ENCODE measurements around the gene CYP3A4. TPM values are rescaled to one million over a fixed set of nuclear protein-coding genes. Genes with fewer than 3 reads are reported as not detected.

The CYP3A4 gene
- total and polyA plus RNA-seq, 9 of the 15 experiments (the other 6 are each of a cell fraction or from before 2014, with no cell fraction given), result 0.07 to 0.08 TPM; not detected in 7

DNA sequence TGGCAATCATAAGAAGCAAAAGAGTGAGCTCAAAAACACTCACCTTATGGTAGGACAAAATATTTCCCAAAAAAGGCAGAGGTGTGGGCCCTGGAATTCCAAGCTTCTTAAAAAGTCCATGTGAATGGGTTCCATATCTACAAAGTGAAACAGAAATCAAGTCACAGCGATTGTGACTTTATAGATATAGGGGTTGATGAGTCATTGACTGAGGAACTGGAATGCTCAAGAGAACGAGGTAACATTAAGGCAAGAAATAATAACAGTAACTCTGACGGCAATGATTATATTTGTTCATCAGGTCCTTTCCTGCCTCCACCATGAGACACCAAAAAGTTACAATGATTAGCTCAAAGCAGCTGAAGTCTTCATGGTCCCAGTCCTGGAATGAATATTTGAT lies 4.0 kb downstream of the CYP3A4 start:
- no peak; the same call in 2 of the 3 replicates for ATAC-seq
- Histone ChIP-seq H3K36me3 (ENCODE audit: control insufficient read depth, insufficient read depth, low read length) (no peaks in the 10 kb centered on the region), H3K9me1 (ENCODE audit: control insufficient read depth, insufficient read depth, low read length) (no peaks in the 10 kb centered on the region), H3K4me1 (replicated peaks in 1 of 2; ENCODE audit: control insufficient read depth in 2 of 2, insufficient read depth in 2 of 2, low read length in 2 of 2) (no peaks in the 10 kb centered on the region), H3K27me3 (ENCODE audit: control insufficient read depth in 2 of 2, insufficient read depth in 2 of 2, low read length in 2 of 2) (0 out of 5 replicates have a peak, but pooled peaks cover 0 to 7% of the 10 kb centered on the region in 2 experiments), H2AFZ (ENCODE audit: low read depth, low read length) (no peak overlapping the region), H4K20me1 (replicated peaks; ENCODE audit: control insufficient read depth, insufficient read depth, low read length) (no peaks in the 10 kb centered on the region), H3K4me2 (ENCODE audit: insufficient read depth, low read length) (no peak overlapping the region), H3K27ac (ENCODE audit: extremely low read depth, low read depth, low read length) (no peak overlapping the region), H3K79me2 (ENCODE audit: control insufficient read depth, insufficient read depth, low read length) (no peaks in the 10 kb centered on the region), H3K9ac (ENCODE audit: insufficient read depth in 1 of 2, low read depth in 2 of 2, low read length in 2 of 2) (no peak overlapping the region), H3K9me3 (replicated peaks; ENCODE audit: control insufficient read depth, insufficient read depth, low read depth, low read length) (no peaks in the 10 kb centered on the region), H3K4me3 (no peak overlapping the region)
- no peak for FAIRE-seq
- POLR2A ChIA-PET, result interaction anchor here (0.9 kb wide), 1 partner anchor 16 kb away, joined by 3 read pairs; no protein-coding TSS in a partner anchor
- CTCF ChIA-PET (ENCODE audit: low intra/inter-chr PET ratio), result no interaction called here
- WGBS (ENCODE audit: insufficient coverage, low coverage, missing lambda C conversion rate), result 0% methylated on average over 3 of the region's 3 CpGs
- no peak for DNase-seq (ENCODE audit: extremely low read depth in 1 of 4, low spot score in 3 of 4)
- intact Hi-C loops (cut with micrococcal nuclease), result no loop called here
- in situ Hi-C loops (cut with MboI), result no loop called here
- no TSS peak for BruUV-seq (replicated peaks)
- TF ChIP-seq, protein P1, sequence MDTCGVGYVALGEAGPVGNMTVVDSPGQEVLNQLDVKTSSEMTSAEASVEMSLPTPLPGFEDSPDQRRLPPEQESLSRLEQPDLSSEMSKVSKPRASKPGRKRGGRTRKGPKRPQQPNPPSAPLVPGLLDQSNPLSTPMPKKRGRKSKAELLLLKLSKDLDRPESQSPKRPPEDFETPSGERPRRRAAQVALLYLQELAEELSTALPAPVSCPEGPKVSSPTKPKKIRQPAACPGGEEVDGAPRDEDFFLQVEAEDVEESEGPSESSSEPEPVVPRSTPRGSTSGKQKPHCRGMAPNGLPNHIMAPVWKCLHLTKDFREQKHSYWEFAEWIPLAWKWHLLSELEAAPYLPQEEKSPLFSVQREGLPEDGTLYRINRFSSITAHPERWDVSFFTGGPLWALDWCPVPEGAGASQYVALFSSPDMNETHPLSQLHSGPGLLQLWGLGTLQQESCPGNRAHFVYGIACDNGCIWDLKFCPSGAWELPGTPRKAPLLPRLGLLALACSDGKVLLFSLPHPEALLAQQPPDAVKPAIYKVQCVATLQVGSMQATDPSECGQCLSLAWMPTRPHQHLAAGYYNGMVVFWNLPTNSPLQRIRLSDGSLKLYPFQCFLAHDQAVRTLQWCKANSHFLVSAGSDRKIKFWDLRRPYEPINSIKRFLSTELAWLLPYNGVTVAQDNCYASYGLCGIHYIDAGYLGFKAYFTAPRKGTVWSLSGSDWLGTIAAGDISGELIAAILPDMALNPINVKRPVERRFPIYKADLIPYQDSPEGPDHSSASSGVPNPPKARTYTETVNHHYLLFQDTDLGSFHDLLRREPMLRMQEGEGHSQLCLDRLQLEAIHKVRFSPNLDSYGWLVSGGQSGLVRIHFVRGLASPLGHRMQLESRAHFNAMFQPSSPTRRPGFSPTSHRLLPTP (IDR thresholded peaks at IDR 0.05; ENCODE audit: borderline replicate concordance, extremely low read depth, insufficient read length), result no peak
- TF ChIP-seq, protein P2, sequence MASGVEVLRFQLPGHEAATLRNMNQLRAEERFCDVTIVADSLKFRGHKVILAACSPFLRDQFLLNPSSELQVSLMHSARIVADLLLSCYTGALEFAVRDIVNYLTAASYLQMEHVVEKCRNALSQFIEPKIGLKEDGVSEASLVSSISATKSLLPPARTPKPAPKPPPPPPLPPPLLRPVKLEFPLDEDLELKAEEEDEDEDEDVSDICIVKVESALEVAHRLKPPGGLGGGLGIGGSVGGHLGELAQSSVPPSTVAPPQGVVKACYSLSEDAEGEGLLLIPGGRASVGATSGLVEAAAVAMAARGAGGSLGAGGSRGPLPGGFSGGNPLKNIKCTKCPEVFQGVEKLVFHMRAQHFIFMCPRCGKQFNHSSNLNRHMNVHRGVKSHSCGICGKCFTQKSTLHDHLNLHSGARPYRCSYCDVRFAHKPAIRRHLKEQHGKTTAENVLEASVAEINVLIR (CRISPR knock-in tag; IDR thresholded peaks at IDR 0.05), result no peak
- TF ChIP-seq, protein P3, sequence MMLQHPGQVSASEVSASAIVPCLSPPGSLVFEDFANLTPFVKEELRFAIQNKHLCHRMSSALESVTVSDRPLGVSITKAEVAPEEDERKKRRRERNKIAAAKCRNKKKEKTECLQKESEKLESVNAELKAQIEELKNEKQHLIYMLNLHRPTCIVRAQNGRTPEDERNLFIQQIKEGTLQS (IDR thresholded peaks at IDR 0.05), result peak; percentile 65
- TF ChIP-seq, protein P3 (CRISPR knock-in tag; conservative IDR thresholded peaks at IDR 0.05), result no peak
- TF ChIP-seq FOXM1 (IDR thresholded peaks at IDR 0.05; ENCODE audit: low read depth) (no peak), FOXM1 (CRISPR knock-in tag; IDR thresholded peaks at IDR 0.05; ENCODE audit: low read depth) (no peak), ZNF239 (CRISPR knock-in tag; IDR thresholded peaks at IDR 0.05) (no peak), KAT7 (CRISPR knock-in tag; IDR thresholded peaks at IDR 0.05; ENCODE audit: borderline replicate concordance) (no peak), BRF1 (IDR thresholded peaks at IDR 0.05; ENCODE audit: borderline replicate concordance, extremely low read depth, insufficient read length) (no peak), MBD2 (IDR thresholded peaks at IDR 0.05; ENCODE audit: borderline replicate concordance, low read depth) (no peak), FOSL1 (tag; conservative IDR thresholded peaks at IDR 0.05) (peak; percentile 59), ZNF253 (CRISPR knock-in tag; conservative IDR thresholded peaks at IDR 0.05) (no peak)
- TF ChIP-seq, protein P4, sequence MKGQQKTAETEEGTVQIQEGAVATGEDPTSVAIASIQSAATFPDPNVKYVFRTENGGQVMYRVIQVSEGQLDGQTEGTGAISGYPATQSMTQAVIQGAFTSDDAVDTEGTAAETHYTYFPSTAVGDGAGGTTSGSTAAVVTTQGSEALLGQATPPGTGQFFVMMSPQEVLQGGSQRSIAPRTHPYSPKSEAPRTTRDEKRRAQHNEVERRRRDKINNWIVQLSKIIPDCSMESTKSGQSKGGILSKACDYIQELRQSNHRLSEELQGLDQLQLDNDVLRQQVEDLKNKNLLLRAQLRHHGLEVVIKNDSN (CRISPR knock-in tag; IDR thresholded peaks at IDR 0.05), result no peak

All from K562 (cell line).